HepG2 (cell line): Measurements from ENCODE around the gene CHD9. TPM values are rescaled to one million over a fixed set of nuclear protein-coding genes. Genes with fewer than 3 reads are reported as not detected.
A peak's percentile ranks its signal among the peaks of the same experiment; 100 is the strongest.

Experiments used
- CENPT ChIP-seq: sonication (generic); formaldehyde crosslinking; IDR thresholded peaks from 2 replicates; pipeline ENCODE4 v1.8.0; 2022; ENCODE audit warnings: low read depth, mild to moderate bottlenecking, moderate library complexity, missing genetic modification reagents
- DNMT1 ChIP-seq: sonication (generic); formaldehyde crosslinking; IDR thresholded peaks from 2 replicates; pipeline ENCODE4 v1.5.1; 2020; ENCODE audit warnings: mild to moderate bottlenecking, missing genetic modification reagents
- GATAD1 ChIP-seq: IDR thresholded peaks from 2 replicates; pipeline ENCODE4 v1.6.1; 2016; ENCODE audit warnings: missing genetic modification reagents, missing compliant biosample characterization
- MIER3 ChIP-seq: IDR thresholded peaks from 2 replicates; pipeline ENCODE4 v1.6.1; 2016; ENCODE audit warnings: missing compliant biosample characterization, borderline replicate concordance
- MNT ChIP-seq: fragments of 450-650 bp; IDR thresholded peaks from 2 replicates; pipeline ENCODE4 v1.6.1; 2016
- NFIB ChIP-seq: sonication (generic); formaldehyde crosslinking; IDR thresholded peaks from 2 replicates; pipeline ENCODE4 v1.9.0; 2021; ENCODE audit warnings: missing genetic modification reagents, mild to moderate bottlenecking, borderline replicate concordance
- ZNF44 ChIP-seq: sonication (generic); formaldehyde crosslinking; IDR thresholded peaks from 2 replicates; pipeline ENCODE4 v1.5.1; 2020; ENCODE audit warnings: mild to moderate bottlenecking, missing genetic modification reagents
- ZNF570 ChIP-seq: sonication (generic); formaldehyde crosslinking; IDR thresholded peaks from 2 replicates; pipeline ENCODE4 v1.4.0; 2020; ENCODE audit warnings: mild to moderate bottlenecking, missing genetic modification reagents, borderline replicate concordance
- ZNF609 ChIP-seq: sonication (generic); formaldehyde crosslinking; IDR thresholded peaks from 2 replicates; pipeline ENCODE4 v1.4.0; 2020; ENCODE audit warnings: mild to moderate bottlenecking, missing genetic modification reagents, borderline replicate concordance
- polyA plus RNA-seq, 8 experiments: library from polyadenylated mRNA; depleted of rRNA in 3 of 8; stranded (reverse) in 7 of 8; unstranded in 1 of 8; fragments of >200 nt; fragmentation: Illumina TruSeq in 4 of 8; extraction: Trizol in 4 of 8; gene quantifications; 2 replicates each; pipeline versions ENCODE4 v1.2.1 to v1.2.3, GENCODE V29; 2011 to 2016; ENCODE audit warnings: low read depth in 4 of 8, missing spikeins in 1 of 8, mixed read lengths in 1 of 8; ENCODE audit not compliant: insufficient read depth in 1 of 8
- total RNA-seq, 5 experiments: library from RNA; depleted of rRNA; stranded (reverse); fragments of >200 nt; fragmentation: Illumina TruSeq; extraction: Trizol; gene quantifications; 2 replicates each; pipeline ENCODE4 v1.2.3, GENCODE V29; 2016; ENCODE audit warnings: low read depth in 1 of 5
- TF ChIP-seq, protein P1 (sequence below): sonication (generic); formaldehyde crosslinking; IDR thresholded peaks from 2 replicates; pipeline ENCODE4 v1.5.1; 2020; ENCODE audit warnings: mild to moderate bottlenecking, missing genetic modification reagents, borderline replicate concordance
- TF ChIP-seq, protein P2 (sequence below): sonication (generic); formaldehyde crosslinking; IDR thresholded peaks from 2 replicates; pipeline ENCODE4 v1.8.0; 2022; ENCODE audit warnings: missing genetic modification reagents, mild to moderate bottlenecking, moderate library complexity, borderline replicate concordance
- TF ChIP-seq, protein P3 (sequence below): sonication (generic); formaldehyde crosslinking; IDR thresholded peaks from 2 replicates; pipeline ENCODE4 v1.5.0; 2020; ENCODE audit warnings: mild to moderate bottlenecking, missing genetic modification reagents, borderline replicate concordance

CHD9 gene
- total and polyA plus RNA-seq, 2 of the 13 experiments (the other 11 are each of a cell fraction or from before 2014, with no cell fraction given) = 23.4 to 27.7 TPM

DNA sequence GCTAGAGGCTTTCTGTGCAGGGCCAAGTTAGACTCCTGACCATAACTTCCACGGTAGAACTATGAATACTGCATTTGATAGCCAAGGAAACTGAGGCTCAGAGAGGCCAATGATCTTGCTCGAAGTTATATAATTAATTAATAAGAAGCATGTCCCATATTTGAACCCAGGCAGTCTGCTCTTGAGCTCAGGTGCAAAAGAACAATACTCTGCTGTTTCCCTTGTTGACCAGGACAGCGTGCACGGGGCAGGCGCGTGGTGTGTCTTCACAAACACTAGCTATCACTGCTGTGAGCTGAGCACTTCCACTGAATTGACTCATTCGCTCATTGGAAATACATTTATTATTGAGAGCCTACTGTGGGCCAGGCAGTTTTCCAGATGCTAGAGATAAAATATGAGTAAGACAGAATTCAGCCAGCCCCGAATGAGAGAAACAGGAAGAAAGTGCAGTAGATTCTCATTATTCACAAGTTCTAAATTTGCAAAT is 1.6 kb downstream of the CHD9 start (continued):
- TF ChIP-seq, protein P1, sequence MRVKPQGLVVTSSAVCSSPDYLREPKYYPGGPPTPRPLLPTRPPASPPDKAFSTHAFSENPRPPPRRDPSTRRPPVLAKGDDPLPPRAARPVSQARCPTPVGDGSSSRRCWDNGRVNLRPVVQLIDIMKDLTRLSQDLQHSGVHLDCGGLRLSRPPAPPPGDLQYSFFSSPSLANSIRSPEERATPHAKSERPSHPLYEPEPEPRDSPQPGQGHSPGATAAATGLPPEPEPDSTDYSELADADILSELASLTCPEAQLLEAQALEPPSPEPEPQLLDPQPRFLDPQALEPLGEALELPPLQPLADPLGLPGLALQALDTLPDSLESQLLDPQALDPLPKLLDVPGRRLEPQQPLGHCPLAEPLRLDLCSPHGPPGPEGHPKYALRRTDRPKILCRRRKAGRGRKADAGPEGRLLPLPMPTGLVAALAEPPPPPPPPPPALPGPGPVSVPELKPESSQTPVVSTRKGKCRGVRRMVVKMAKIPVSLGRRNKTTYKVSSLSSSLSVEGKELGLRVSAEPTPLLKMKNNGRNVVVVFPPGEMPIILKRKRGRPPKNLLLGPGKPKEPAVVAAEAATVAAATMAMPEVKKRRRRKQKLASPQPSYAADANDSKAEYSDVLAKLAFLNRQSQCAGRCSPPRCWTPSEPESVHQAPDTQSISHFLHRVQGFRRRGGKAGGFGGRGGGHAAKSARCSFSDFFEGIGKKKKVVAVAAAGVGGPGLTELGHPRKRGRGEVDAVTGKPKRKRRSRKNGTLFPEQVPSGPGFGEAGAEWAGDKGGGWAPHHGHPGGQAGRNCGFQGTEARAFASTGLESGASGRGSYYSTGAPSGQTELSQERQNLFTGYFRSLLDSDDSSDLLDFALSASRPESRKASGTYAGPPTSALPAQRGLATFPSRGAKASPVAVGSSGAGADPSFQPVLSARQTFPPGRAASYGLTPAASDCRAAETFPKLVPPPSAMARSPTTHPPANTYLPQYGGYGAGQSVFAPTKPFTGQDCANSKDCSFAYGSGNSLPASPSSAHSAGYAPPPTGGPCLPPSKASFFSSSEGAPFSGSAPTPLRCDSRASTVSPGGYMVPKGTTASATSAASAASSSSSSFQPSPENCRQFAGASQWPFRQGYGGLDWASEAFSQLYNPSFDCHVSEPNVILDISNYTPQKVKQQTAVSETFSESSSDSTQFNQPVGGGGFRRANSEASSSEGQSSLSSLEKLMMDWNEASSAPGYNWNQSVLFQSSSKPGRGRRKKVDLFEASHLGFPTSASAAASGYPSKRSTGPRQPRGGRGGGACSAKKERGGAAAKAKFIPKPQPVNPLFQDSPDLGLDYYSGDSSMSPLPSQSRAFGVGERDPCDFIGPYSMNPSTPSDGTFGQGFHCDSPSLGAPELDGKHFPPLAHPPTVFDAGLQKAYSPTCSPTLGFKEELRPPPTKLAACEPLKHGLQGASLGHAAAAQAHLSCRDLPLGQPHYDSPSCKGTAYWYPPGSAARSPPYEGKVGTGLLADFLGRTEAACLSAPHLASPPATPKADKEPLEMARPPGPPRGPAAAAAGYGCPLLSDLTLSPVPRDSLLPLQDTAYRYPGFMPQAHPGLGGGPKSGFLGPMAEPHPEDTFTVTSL (CRISPR knock-in tag) = no peak; the same call in 1 of the 2 replicates
- TF ChIP-seq ZNF44 (CRISPR knock-in tag) (peak; percentile 41; the same call in 1 of the 2 replicates), MNT (peak; percentile 68), GATAD1 (CRISPR knock-in tag) (0 out of 2 replicates have a peak, but pooled peaks have one; percentile 37), NFIB (CRISPR knock-in tag) (no peak), ZNF570 (CRISPR knock-in tag) (no peak), ZNF609 (no peak; the same call in 1 of the 2 replicates), MIER3 (CRISPR knock-in tag) (no peak; the same call in 1 of the 2 replicates), CENPT (CRISPR knock-in tag) (no peak), DNMT1 (CRISPR knock-in tag) (no peak)
- TF ChIP-seq, protein P2, sequence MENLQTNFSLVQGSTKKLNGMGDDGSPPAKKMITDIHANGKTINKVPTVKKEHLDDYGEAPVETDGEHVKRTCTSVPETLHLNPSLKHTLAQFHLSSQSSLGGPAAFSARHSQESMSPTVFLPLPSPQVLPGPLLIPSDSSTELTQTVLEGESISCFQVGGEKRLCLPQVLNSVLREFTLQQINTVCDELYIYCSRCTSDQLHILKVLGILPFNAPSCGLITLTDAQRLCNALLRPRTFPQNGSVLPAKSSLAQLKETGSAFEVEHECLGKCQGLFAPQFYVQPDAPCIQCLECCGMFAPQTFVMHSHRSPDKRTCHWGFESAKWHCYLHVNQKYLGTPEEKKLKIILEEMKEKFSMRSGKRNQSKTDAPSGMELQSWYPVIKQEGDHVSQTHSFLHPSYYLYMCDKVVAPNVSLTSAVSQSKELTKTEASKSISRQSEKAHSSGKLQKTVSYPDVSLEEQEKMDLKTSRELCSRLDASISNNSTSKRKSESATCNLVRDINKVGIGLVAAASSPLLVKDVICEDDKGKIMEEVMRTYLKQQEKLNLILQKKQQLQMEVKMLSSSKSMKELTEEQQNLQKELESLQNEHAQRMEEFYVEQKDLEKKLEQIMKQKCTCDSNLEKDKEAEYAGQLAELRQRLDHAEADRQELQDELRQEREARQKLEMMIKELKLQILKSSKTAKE = peak; percentile 66
- TF ChIP-seq, protein P3, sequence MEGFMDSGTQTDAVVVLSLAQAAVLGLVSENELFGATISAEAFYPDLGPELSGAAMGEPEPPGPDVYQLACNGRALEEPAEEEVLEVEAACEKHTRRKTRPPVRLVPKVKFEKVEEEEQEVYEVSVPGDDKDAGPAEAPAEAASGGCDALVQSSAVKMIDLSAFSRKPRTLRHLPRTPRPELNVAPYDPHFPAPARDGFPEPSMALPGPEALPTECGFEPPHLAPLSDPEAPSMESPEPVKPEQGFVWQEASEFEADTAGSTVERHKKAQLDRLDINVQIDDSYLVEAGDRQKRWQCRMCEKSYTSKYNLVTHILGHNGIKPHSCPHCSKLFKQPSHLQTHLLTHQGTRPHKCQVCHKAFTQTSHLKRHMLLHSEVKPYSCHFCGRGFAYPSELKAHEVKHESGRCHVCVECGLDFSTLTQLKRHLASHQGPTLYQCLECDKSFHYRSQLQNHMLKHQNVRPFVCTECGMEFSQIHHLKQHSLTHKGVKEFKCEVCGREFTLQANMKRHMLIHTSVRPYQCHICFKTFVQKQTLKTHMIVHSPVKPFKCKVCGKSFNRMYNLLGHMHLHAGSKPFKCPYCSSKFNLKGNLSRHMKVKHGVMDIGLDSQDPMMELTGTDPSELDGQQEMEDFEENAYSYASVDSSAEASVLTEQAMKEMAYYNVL = 0 out of 2 replicates have a peak, but pooled peaks have one; percentile 24
